Skin of body (tissue), 2 donors: ENCODE results near the gene ARL17B. TPM values are rescaled to one million over a fixed set of nuclear protein-coding genes. Genes with fewer than 3 reads are reported as not detected.
"Not testable (repeated sequence)": the region's sequence is repeated elsewhere in the genome, so short reads cannot be mapped to it uniquely, and the experiment has no call there.

ENCODE experiments used
- DNase-seq: peaks from one replicate; lab custom pipeline; 2025; lab: John Stamatoyannopoulos, UW
- total RNA-seq: library from RNA; depleted of rRNA; stranded (reverse); fragments of >200 nt; gene quantifications from one replicate; pipeline ENCODE4 v1.2.3, GENCODE V29; 2014

Gene ARL17B
- 15.2 TPM for total RNA-seq

DNA sequence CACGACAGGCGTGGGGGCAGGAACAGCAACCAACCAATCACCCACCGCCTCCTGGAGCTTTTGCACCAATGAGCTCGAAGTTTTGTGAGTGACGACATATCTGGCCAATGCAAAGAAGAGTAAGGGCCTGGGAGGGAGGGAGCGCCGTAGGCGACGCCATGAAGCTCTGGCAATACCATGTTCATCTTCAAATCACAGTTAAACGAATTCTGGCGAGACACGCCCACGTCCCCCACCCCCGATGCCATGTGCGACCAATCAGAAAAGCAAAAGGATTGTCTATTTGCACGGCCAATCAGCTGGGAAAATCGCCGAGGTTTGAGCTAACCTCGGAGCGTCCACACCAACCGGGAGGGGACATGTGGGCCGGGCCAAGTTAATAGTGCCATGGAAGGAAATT, at the start of gene ARL17B:
Gene ARL17B, minus strand, starts transcription at position 12 of the 400 bp plus-strand sequence. CDS start 3,369 bp downstream, outside the sequence.
- not testable (repeated sequence) for DNase-seq

DNA sequence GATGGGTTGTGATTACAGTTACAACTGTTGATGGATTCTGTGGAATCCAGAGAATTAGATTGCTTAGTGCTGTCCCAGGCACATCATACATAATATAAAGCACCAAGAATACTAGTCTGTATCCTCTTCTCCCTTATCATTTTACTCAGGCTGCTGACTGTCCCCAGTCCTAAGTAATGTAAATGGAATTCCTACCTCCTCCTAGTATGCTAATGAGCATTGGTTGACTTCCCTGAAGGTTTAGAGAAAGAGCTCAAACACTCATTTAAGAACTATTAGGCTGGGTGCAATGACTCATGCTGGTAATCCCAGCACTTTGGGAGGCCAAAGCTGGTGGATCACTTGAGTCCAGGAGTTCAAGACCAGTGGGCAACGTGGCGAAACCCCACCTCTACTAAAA, 48.3 kb upstream of the ARL17B start:
- DNase-seq: not testable (repeated sequence)

- not testable (repeated sequence) for DNase-seq
These were observed 45.6 kb upstream of the ARL17B start for GRCh38 chr17:46407155-46407554.

- DNase-seq: not testable (repeated sequence)
These were observed 39.6 kb upstream of the ARL17B start for GRCh38 chr17:46401033-46401787.

GRCh38 chr17:46400543-46400942, 39.0 kb upstream of the ARL17B start:
- not testable (repeated sequence) for DNase-seq

GRCh38 chr17:46399993-46400392, 38.4 kb upstream of the ARL17B start:
- DNase-seq: not testable (repeated sequence)

- not testable (repeated sequence) for DNase-seq
These were observed 34.7 kb upstream of the ARL17B start for GRCh38 chr17:46396292-46396691.

GRCh38 chr17:46393702-46394101, 32.1 kb upstream of the ARL17B start:
- DNase-seq: not testable (repeated sequence)

GRCh38 chr17:46385491-46385890, 23.9 kb upstream of the ARL17B start:
- DNase-seq: not testable (repeated sequence)

DNA sequence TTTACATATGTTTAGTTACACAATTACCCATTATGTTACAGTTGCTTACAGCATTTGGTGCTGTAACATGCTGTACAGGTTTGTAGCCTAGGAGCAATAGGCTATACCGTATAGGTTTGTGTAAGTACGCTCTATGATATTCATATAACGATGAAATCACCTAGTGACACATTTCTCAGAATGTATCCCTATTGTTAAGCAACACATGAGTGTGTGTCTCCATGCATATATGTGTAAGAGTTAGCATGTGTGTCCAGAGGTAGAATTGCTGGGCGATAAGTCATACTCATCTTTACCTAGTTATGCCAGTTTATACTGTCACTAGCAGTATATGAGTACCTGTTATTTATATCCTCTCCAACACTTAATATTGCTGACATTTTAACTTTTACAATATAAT, 21.6 kb upstream of the ARL17B start:
- not testable (repeated sequence) for DNase-seq

DNA sequence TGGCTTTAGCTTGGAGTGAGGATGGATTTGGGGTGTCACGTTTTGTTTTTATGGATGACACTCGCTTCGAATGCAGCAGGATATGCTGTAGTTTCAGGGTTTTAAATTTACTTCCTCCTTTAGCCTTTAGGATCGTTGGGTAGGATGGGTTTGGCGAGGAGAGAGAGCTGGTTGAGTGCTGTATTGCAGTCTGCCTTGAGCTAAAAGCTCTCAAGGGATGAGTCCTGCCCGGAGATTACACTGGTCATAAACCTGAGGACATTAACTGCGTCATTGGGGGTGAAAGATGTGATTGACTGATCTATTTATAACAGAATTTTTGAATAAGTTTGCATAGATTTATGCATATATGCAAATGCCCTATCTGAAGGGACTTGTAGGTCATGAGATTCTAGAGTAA, 11.9 kb upstream of the ARL17B start:
- DNase-seq: not testable (repeated sequence)

- not testable (repeated sequence) for DNase-seq
These were observed 11.0 kb upstream of the ARL17B start for GRCh38 chr17:46372236-46373229.

GRCh38 chr17:46367520-46367919, 6.0 kb upstream of the ARL17B start:
- not testable (repeated sequence) for DNase-seq

- DNase-seq: not testable (repeated sequence)
These were observed 326 bp downstream of the ARL17B start for GRCh38 chr17:46361145-46361735.

- not testable (repeated sequence) for DNase-seq
These were observed 7.7 kb downstream of the ARL17B start for GRCh38 chr17:46353856-46354255.

DNA sequence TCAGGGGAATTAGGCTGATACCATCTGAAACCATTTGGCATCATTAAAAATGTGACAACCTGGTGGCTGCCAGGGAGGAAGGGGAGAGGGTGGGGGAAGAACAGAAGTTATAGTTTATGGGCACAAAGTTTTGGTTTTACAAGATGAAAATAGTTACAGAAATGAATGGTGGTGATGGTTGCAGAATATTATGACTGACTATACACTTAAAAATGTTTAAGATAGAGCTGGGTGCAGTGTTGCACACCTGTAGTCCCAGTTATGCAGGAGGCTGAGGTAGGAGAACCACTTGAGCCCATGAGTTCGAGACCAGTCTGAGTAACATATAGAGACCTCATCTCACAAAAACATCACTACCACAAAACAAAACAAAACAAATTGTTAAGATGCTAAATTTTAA, 12.5 kb downstream of the ARL17B start:
- DNase-seq: not testable (repeated sequence)

DNA sequence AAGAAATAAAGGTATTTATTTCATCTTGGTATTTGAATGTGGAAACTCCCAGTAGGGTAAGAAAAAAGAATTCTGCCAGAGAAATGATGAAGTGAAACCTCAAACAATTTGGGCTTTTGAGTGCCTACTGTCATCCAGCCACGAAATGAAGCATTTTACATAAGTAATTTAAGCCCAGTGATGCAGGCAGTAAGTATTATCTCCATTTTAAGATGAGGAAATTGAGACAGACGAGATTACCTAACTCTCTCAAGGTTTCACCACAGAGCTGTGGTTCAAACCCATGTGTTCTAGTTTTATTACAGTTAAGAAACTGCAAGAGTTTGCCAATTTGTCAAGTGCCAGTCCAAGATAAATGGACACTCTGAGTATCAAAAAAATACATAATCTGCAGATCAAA, 13.2 kb downstream of the ARL17B start:
- DNase-seq: not testable (repeated sequence)

- DNase-seq: not testable (repeated sequence)
These were observed 19.4 kb downstream of the ARL17B start for GRCh38 chr17:46342131-46342530.

- DNase-seq: not testable (repeated sequence)
These were observed 20.3 kb downstream of the ARL17B start for GRCh38 chr17:46341220-46341619.

GRCh38 chr17:46294831-46295230, 66.7 kb downstream of the ARL17B start, which contains the start of gene LRRC37A:
Gene LRRC37A, plus strand, starts transcription at chr17:46295131. Its CDS starts 3 bp downstream, at chr17:46295134.
- not testable (repeated sequence) for DNase-seq

DNA sequence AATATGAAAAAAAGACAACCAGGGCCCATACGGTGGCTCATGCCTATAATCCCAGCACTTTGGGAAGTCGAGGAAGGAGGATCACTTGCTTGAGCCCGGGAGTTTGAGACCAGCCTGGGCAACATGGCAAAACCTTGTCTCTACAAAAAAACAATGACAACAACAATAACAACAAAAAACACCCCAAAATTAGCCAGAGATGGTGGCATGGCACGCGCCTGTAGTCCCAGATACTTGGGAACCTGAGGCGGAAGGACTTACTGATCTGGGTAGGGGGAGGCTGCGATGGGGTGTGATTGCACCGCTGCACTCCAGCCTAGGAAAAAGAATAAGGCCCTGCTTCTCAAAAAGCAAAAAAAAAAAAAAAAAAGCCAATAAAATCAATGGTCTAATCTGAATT, 69.9 kb downstream of the ARL17B start:
- DNase-seq: not testable (repeated sequence)
